OCI-LY7 (cell line): ENCODE measurements around the gene DACT2. TPM values are rescaled to one million over a fixed set of nuclear protein-coding genes. Genes with fewer than 3 reads are reported as not detected.

ENCODE experiments used
- BruUV-seq: library from RNA; stranded (reverse); fragments of 400-500 nt; replicated peaks from 2 replicates; lab custom pipeline; 2021; lab: Mats Ljungman, UMichigan
- CTCF ChIA-PET: fragments of 300-600 bp; sonication (Branson Sonifier 250); formaldehyde crosslinking; loops from one replicate; lab custom pipeline; 2022; ENCODE audit warnings: antibody characterized with exemption; ENCODE audit not compliant: unreplicated experiment; lab: Charles Lee
- POLR2A ChIA-PET: fragments of 300-600 bp; sonication (Branson Sonifier 250); formaldehyde crosslinking; loops from one replicate; lab custom pipeline; 2022; ENCODE audit warnings: antibody characterized with exemption; lab: Charles Lee
- DNase-seq: peaks from one replicate; pipeline ENCODE4 v3.0.0-alpha.2; 2015; ENCODE audit warnings: low spot score
- H2AFZ ChIP-seq: fragments of 200-600 bp; sonication (generic), shearing (Covaris generic); 2 replicates; pipeline ENCODE4 v1.6.1; 2014; ENCODE audit warnings: mild to moderate bottlenecking, antibody characterized with exemption, low read length, moderate library complexity
- H3K27ac ChIP-seq: fragments of 200-600 bp; sonication (generic); 2 replicates; pipeline ENCODE4 v1.5.1; 2014; ENCODE audit warnings: mixed run types, low read depth, mild to moderate bottlenecking, moderate library complexity, low read length, inconsistent platforms; ENCODE audit not compliant: poor library complexity, severe bottlenecking
- H3K36me3 ChIP-seq: fragments of 200-600 bp; sonication (generic); 2 replicates; pipeline ENCODE4 v1.6.1; 2014; ENCODE audit warnings: mild to moderate bottlenecking, antibody characterized with exemption, low read length, moderate library complexity, mixed read lengths; ENCODE audit not compliant: insufficient read depth
- H3K4me1 ChIP-seq: fragments of 200-600 bp; sonication (generic); 2 replicates; pipeline ENCODE4 v1.5.1; 2014; ENCODE audit warnings: mild to moderate bottlenecking, low read length; ENCODE audit not compliant: insufficient read depth, poor library complexity, severe bottlenecking
- H3K4me2 ChIP-seq: fragments of 200-600 bp; sonication (generic); 2 replicates; pipeline ENCODE4 v1.6.1; 2014; ENCODE audit warnings: mild to moderate bottlenecking, low read length
- H3K4me3 ChIP-seq: fragments of 200-600 bp; sonication (generic); 2 replicates; pipeline ENCODE4 v1.5.1; 2014; ENCODE audit warnings: mild to moderate bottlenecking, low read depth, low read length; ENCODE audit not compliant: poor library complexity, severe bottlenecking
- H3K79me2 ChIP-seq: fragments of 200-600 bp; sonication (generic); 2 replicates; pipeline ENCODE4 v1.6.1; 2016; ENCODE audit warnings: low read depth, mild to moderate bottlenecking, low read length, moderate library complexity, mixed read lengths; ENCODE audit not compliant: insufficient read depth
- H3K9me2 ChIP-seq: fragments of 200-600 bp; sonication (generic); 2 replicates; pipeline ENCODE4 v1.6.1; 2016; ENCODE audit warnings: mild to moderate bottlenecking, low read length, mixed read lengths; ENCODE audit not compliant: insufficient read depth
- H3K9me3 ChIP-seq: fragments of 200-600 bp; sonication (generic); 2 replicates; pipeline ENCODE4 v1.6.1; 2014; ENCODE audit warnings: mild to moderate bottlenecking, mixed run types, low read length, mixed read lengths
- H4K20me1 ChIP-seq: fragments of 200-600 bp; sonication (generic); 2 replicates; pipeline ENCODE4 v1.6.1; 2014; ENCODE audit warnings: mild to moderate bottlenecking, antibody characterized with exemption, low read length, moderate library complexity, mixed read lengths; ENCODE audit not compliant: insufficient read depth
- CTCF ChIP-seq: fragments of 200-600 bp; sonication (generic); conservative IDR thresholded peaks from 2 replicates; pipeline ENCODE4 v1.5.1; 2014; ENCODE audit warnings: mild to moderate bottlenecking, antibody characterized with exemption, low read length, moderate library complexity, mixed read lengths
- EZH2phosphoT487 ChIP-seq: fragments of 200-600 bp; sonication (generic); IDR thresholded peaks from 2 replicates; pipeline ENCODE4 v1.6.1; 2018; ENCODE audit warnings: low read depth, borderline replicate concordance, mild to moderate bottlenecking, mixed run types, antibody characterized with exemption, low read length, moderate library complexity, mixed read lengths
- intact Hi-C: fragments of 100-400 bp; cut with micrococcal nuclease; formaldehyde crosslinking; loops from one replicate; pipeline ENCODE4 v1.10.0; 2022; ENCODE audit not compliant: unreplicated experiment
- total RNA-seq, 2 experiments: library from RNA; depleted of rRNA in 1 of 2; stranded (reverse); fragments of >200 nt in 1 of 2; shearing (Covaris generic) in 1 of 2; gene quantifications; 2 replicates each; pipeline ENCODE4 v1.2.3, GENCODE V29; 2014 to 2022

The DACT2 gene
- total RNA-seq, 2 experiments from 2014 or later, result not detected

GRCh38 chr6:168280020-168280898 lies 39.3 kb downstream of the DACT2 start:
- no TSS peak for BruUV-seq
- Histone ChIP-seq H4K20me1 (no peaks in the 10 kb centered on the region), H3K9me3 (no peaks in the 10 kb centered on the region), H3K9me2 (no peaks in the 10 kb centered on the region), H3K27ac (no peak overlapping the region), H3K4me3 (no peak overlapping the region), H2AFZ (no peak overlapping the region), H3K36me3 (no peaks in the 10 kb centered on the region), H3K4me2 (no peak overlapping the region), H3K4me1 (no peaks in the 10 kb centered on the region), H3K79me2 (no peaks in the 10 kb centered on the region)
- DNase-seq, result no peak
- intact Hi-C loops, result no loop called here
- ChIA-PET POLR2A (no interaction called here), CTCF (interaction anchor here (0.5 kb wide), 1 partner anchor 81 kb away, joined by 4 read pairs; no protein-coding TSS in a partner anchor)
- no peak for TF ChIP-seq CTCF
- no peak for TF ChIP-seq EZH2phosphoT487

- no TSS peak for BruUV-seq
- intact Hi-C loops, result no loop called here
- Histone ChIP-seq H3K9me2 (no peaks in the 10 kb centered on the region), H3K4me2 (no peak overlapping the region), H4K20me1 (no peaks in the 10 kb centered on the region), H3K36me3 (no peaks in the 10 kb centered on the region), H3K4me1 (no peaks in the 10 kb centered on the region), H3K9me3 (no peaks in the 10 kb centered on the region), H3K79me2 (no peaks in the 10 kb centered on the region), H3K4me3 (no peak overlapping the region), H2AFZ (no peak overlapping the region), H3K27ac (no peak overlapping the region)
- ChIA-PET CTCF (no interaction called here), POLR2A (no interaction called here)
- no peak for DNase-seq
- no peak for TF ChIP-seq CTCF
- no peak for TF ChIP-seq EZH2phosphoT487
Observed at GRCh38 chr6:168279403-168279935, 40.1 kb downstream of the DACT2 start.

GRCh38 chr6:168278904-168279303 lies 40.7 kb downstream of the DACT2 start:
- Histone ChIP-seq H3K79me2 (no peaks in the 10 kb centered on the region), H3K9me2 (no peaks in the 10 kb centered on the region), H4K20me1 (no peaks in the 10 kb centered on the region), H3K27ac (no peak overlapping the region), H3K4me3 (no peak overlapping the region), H3K4me1 (no peaks in the 10 kb centered on the region), H3K9me3 (no peaks in the 10 kb centered on the region), H3K4me2 (no peak overlapping the region), H3K36me3 (no peaks in the 10 kb centered on the region), H2AFZ (no peak overlapping the region)
- ChIA-PET CTCF (no interaction called here), POLR2A (no interaction called here)
- no TSS peak for BruUV-seq
- TF ChIP-seq CTCF, result no peak
- no peak for TF ChIP-seq EZH2phosphoT487
- intact Hi-C loops, result no loop called here
- DNase-seq, result no peak
